HG03342 (cell line): ENCODE results near the gene C1orf52.

Source experiments
- ATAC-seq: cut with Tn5 transposase; IDR thresholded peaks from one replicate; pipeline ENCODE4 v1.9.1; 2021; ENCODE audit warnings: mild to moderate bottlenecking, moderate library complexity; ENCODE audit not compliant: unreplicated experiment

C1orf52 gene

DNA sequence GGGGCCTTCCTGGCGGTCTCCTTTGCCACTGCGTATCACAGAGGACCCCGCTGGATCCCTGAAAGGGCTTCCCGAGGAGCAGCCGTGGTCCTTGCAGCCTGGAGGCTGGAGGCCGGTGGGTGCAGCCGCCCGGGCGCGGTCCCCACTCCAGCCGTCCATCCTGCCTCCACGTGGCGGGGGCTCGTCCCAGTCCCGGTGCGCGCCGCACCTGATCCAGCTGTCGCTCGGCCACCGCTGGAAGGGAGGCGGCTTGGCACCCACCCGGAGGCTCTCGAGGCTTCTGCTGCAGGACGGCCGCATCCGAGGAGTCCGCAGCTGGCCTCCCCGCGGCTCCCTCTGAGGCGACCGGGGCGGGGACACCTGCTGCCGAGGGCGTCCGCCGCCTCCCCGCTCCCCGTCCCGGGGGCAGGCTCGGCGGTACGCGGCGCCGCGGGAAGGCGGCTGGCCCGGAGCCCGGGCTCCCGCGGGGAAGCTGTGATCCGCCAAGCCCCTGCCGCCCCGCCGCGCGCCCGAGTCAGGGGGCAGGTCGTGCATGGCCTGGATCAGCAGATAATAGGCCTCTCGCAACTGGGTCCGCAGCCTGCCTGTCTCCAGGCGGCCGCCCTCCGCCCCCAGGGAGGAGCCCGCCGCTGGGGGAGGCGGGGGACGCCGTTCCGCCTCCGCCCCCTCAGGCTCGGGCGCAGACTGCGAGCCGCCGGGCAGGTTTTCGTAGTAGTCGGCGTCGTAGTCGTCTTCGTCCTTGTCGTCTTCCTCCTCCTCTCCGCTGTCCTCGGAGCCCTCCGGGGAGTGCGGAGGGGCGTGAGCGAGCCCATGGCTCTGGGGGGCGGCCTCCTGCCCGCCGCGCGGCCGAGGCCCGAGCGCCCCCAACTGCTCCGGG, 58.8 kb downstream of the C1orf52 start, which contains the start of gene SYDE2:
SYDE2 (minus strand) TSS at position 554 of the 877 bp plus-strand sequence; CDS start at position 534, 20 bp downstream.
- ATAC-seq = peak; percentile 70
